LNCaP clone FGC (cell line): Measurements from ENCODE around the gene ADGRL2.

Source experiments
- DNase-seq: peaks from one replicate; pipeline ENCODE4 v3.0.0-alpha.2; 2011; ENCODE audit warnings: low read depth
- H3K4me3 ChIP-seq: 2 replicates; pipeline ENCODE4 v1.5.1; 2011; ENCODE audit warnings: mild to moderate bottlenecking, low read depth, low read length, control low read depth
- CTCF ChIP-seq: IDR thresholded peaks from 2 replicates; pipeline ENCODE4 v1.5.1; 2012; ENCODE audit warnings: mild to moderate bottlenecking; ENCODE audit not compliant: control insufficient read depth, insufficient read depth; ENCODE audit errors: extremely low read depth

ADGRL2 gene

GRCh38 chr1:81799939-81800694 lies 617 bp upstream of the ADGRL2 start:
- no peak for DNase-seq
- no peak overlapping the region for H3K4me3 ChIP-seq

GRCh38 chr1:81801651-81802456 lies 1.1 kb downstream of the ADGRL2 start:
- no peak for DNase-seq
- peak overlapping the region; percentile 50 for H3K4me3 ChIP-seq

More at GRCh38 chr1:81799939-81800694, 617 bp upstream of the ADGRL2 start:
- no peak for TF ChIP-seq CTCF

GRCh38 chr1:81802457-81802706 lies 1.6 kb downstream of the ADGRL2 start:
- 0 out of 2 replicates have a peak overlapping the region, but pooled peaks have one; percentile 16 for H3K4me3 ChIP-seq
- TF ChIP-seq CTCF = no peak
- no peak for DNase-seq

More at GRCh38 chr1:81801651-81802456, 1.1 kb downstream of the ADGRL2 start:
- no peak for TF ChIP-seq CTCF

GRCh38 chr1:81802707-81803430 lies 2.1 kb downstream of the ADGRL2 start:
- DNase-seq = no peak
- peak; percentile 57 for TF ChIP-seq CTCF
- H3K4me3 ChIP-seq = no peak overlapping the region

- no peak for DNase-seq
- no peak for TF ChIP-seq CTCF
- H3K4me3 ChIP-seq = no peak overlapping the region
Measured at GRCh38 chr1:81803431-81804110, 2.8 kb downstream of the ADGRL2 start.

- TF ChIP-seq CTCF = no peak
- no peak for DNase-seq
- no peak overlapping the region for H3K4me3 ChIP-seq
Measured at GRCh38 chr1:81804312-81804711, 3.6 kb downstream of the ADGRL2 start.
